Measurements from ENCODE around the gene FAM174B.

DNA sequence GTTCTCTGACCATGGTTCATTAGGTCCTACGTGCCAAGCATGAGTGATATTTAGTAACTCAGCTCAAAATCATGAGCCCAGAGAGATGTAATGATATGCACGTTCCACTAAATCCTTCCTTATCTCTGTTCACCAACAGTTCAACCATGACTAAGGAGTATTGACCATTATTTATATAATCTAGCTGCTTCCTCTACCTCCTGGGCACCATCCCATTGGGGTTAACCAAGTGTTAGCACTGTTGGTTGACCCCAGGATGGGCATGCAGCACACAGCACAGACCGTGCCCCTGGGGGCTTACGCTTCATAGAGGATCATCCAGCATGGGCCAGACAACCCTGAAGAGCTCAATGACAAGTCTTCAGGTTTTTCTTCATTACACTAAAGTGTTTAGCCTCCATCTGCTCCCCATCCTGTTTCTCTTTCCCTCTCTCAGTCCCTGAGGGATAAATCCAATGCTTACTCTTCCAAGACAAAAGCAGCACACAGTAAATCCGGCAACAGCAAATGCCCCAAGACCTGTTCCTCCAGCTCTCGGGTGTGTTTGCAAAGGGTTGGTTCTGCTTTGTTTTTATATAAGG is 10.4 kb downstream of the FAM174B start:
- no peak for TF ChIP-seq CTCF (IDR thresholded peaks at IDR 0.05; ENCODE audit: borderline replicate concordance, extremely low read depth, low read length, poor library complexity, severe bottlenecking)
- TF ChIP-seq EZH2 (IDR thresholded peaks at IDR 0.05; ENCODE audit: borderline replicate concordance, low read depth, low read length, severe bottlenecking), result no peak

All from DND-41 (cell line).